AG09309 (cell line): ENCODE data around the gene MYO6.
"Not testable (repeated sequence)": the region's sequence is repeated elsewhere in the genome, so short reads cannot be mapped to it uniquely, and the experiment has no call there.

ENCODE experiments used
- DNase-seq: peaks from one replicate; pipeline ENCODE4 v3.0.0-alpha.2; 2010; ENCODE audit warnings: low read depth
- H3K4me3 ChIP-seq: 2 replicates; pipeline ENCODE4 v1.5.1; 2011; ENCODE audit warnings: mild to moderate bottlenecking, low read depth, low read length, moderate library complexity; ENCODE audit not compliant: control insufficient read depth
- CTCF ChIP-seq: IDR thresholded peaks from 2 replicates; pipeline ENCODE4 v1.5.1; 2011; ENCODE audit warnings: mild to moderate bottlenecking, low read depth, low read length, inconsistent platforms; ENCODE audit not compliant: insufficient read depth, control insufficient read depth; ENCODE audit errors: missing control alignments

MYO6 gene

GRCh38 chr6:75884822-75885221 lies 135.8 kb downstream of the MYO6 start:
- DNase-seq, result no peak

GRCh38 chr6:75892384-75892783 lies 143.3 kb downstream of the MYO6 start:
- no peak for DNase-seq

More at GRCh38 chr6:75884822-75885221, 135.8 kb downstream of the MYO6 start:
- no peak for TF ChIP-seq CTCF
- no peak overlapping the region for H3K4me3 ChIP-seq

GRCh38 chr6:75893058-75893775 lies 144.2 kb downstream of the MYO6 start:
- peak; percentile 50 for DNase-seq
- no peak overlapping the region for H3K4me3 ChIP-seq
- peak; percentile 60 for TF ChIP-seq CTCF

More at GRCh38 chr6:75892384-75892783, 143.3 kb downstream of the MYO6 start:
- H3K4me3 ChIP-seq, result no peak overlapping the region
- no peak for TF ChIP-seq CTCF

GRCh38 chr6:75893776-75894152 lies 144.7 kb downstream of the MYO6 start:
- no peak for TF ChIP-seq CTCF
- H3K4me3 ChIP-seq, result no peak overlapping the region
- DNase-seq, result no peak

GRCh38 chr6:75896526-75896925 lies 147.5 kb downstream of the MYO6 start:
- DNase-seq, result no peak
- H3K4me3 ChIP-seq, result no peak overlapping the region
- no peak for TF ChIP-seq CTCF

- DNase-seq, H3K4me3 ChIP-seq: not testable (repeated sequence)
Observed at GRCh38 chr6:75900216-75900615, 151.2 kb downstream of the MYO6 start.

GRCh38 chr6:75905129-75905528 lies 156.1 kb downstream of the MYO6 start:
- not testable (repeated sequence) for DNase-seq, H3K4me3 ChIP-seq

GRCh38 chr6:75906871-75907270 lies 157.8 kb downstream of the MYO6 start:
- DNase-seq, result no peak
- no peak overlapping the region for H3K4me3 ChIP-seq
- no peak for TF ChIP-seq CTCF
